Stimulated activated CD8-positive, alpha-beta memory T cell treated with anti-CD3 and anti-CD28 coated beads, Interleukin-12 subunit alpha, Interleukin-12 subunit beta, amount 100 ng/mL, for 24 hours (primary cell): ENCODE data around the gene MYBPHL.
"Not testable (repeated sequence)": the region's sequence is repeated elsewhere in the genome, so short reads cannot be mapped to it uniquely, and the experiment has no call there.

ENCODE experiments used
- DNase-seq: peaks from one replicate; pipeline ENCODE4 v3.0.0-alpha.2; 2020; ENCODE audit errors: extremely low read depth

MYBPHL gene

GRCh38 chr1:109307274-109308021 lies 637 bp upstream of the MYBPHL start:
- no peak for DNase-seq

- not testable (repeated sequence) for DNase-seq
These were observed 820 bp downstream of the MYBPHL start for GRCh38 chr1:109305991-109306390.

DNA sequence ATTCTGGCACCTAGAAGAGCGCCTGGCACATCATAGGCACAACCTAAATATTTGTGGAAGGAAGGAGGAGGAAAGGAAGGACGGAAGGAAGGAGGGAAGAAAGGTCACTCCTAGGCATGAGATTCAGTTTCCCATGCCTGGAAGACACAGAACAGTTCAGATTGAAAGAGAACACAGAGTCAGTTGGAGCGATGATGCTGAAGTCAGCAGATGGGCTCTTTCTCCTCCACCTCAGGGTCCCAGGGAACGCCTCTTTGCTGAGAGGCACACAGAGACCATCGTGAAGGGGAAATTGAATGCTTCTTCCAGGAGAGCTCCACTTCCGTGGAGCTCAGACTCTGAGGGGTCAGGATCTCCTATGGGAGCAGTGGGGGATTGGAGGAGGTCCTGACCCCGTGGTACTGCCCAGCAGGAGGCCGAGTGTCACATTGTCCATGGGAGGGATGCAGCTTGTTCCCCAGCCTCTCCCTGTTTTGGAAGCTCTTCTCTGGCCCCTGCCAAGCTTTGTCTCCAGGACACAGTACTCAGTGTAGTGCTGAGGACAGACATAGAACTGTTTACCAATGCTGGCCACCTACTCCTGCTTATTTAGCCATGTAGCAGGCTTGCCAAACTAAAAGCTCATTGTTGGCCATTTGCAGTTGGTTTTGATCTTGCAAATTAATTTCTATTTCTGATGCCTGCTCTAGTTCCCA lies 2.4 kb downstream of the MYBPHL start:
- DNase-seq, result no peak

DNA sequence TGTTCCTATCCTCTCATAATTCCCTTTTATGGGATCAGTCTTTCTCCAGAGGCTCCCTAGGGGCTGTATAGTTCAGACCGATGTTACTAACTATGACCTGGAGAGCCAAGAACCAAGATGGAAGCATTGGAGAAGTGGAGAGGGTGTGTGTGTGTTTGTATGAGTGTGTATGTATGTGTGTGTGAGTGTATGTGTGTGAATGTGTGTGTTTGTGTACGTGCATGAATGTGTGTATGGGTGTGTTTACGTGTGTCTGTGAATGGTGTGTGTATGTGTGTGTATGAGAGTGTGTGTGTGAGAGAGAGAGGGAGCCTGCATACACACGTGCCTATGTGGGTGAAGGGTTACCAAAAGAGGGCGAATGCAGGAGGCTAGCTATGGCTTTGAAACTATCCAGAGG lies 4.9 kb downstream of the MYBPHL start:
- DNase-seq, result no peak

DNA sequence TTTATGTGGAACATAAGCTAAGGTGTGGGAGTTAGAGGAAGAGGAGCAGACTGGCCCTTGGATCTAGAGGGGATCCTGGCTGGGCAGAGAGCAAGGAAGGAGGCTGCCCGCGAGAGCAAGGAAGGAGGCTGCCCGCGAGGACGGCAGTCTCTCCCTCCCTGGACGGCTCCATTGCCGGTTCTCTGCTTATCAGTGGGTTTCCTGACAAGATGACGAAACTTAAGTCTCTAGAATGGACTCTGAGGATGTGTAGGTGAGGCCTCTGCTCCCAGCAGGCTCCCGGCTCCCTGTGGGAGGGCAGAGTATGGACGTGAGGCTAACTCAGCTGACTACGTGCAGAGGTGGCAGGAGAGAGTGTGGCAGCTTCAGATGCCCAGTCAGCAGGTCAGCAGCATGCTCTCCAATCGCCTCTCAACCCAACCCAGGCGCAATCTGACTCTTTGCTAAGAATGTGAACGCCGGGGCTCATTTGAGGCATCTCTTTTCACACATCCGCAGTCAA lies 6.1 kb downstream of the MYBPHL start:
- no peak for DNase-seq

GRCh38 chr1:109299558-109300343 lies 7.1 kb downstream of the MYBPHL start:
- DNase-seq, result no peak

- no peak for DNase-seq
These were observed 7.9 kb downstream of the MYBPHL start for GRCh38 chr1:109298666-109299557.

DNA sequence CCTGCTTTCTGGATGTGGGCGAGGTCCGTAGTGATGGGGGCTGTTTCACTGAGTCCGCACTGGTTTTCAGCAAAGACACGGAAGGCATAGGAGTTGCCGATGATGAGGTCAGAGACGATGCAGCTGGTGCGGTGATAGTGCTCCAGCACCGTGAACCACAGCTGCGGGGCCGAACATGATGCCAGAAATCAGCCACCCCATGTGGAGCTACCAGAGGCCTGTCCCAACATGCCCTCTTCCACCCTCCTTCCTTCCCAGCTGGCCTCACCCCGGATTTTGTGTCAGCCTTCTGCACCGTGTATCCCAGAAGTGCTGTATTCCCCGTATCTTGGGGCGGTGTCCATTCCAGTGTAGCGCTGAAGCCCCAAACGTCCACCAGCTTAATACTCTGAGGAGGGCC lies 10.0 kb downstream of the MYBPHL start:
- no peak for DNase-seq

DNA sequence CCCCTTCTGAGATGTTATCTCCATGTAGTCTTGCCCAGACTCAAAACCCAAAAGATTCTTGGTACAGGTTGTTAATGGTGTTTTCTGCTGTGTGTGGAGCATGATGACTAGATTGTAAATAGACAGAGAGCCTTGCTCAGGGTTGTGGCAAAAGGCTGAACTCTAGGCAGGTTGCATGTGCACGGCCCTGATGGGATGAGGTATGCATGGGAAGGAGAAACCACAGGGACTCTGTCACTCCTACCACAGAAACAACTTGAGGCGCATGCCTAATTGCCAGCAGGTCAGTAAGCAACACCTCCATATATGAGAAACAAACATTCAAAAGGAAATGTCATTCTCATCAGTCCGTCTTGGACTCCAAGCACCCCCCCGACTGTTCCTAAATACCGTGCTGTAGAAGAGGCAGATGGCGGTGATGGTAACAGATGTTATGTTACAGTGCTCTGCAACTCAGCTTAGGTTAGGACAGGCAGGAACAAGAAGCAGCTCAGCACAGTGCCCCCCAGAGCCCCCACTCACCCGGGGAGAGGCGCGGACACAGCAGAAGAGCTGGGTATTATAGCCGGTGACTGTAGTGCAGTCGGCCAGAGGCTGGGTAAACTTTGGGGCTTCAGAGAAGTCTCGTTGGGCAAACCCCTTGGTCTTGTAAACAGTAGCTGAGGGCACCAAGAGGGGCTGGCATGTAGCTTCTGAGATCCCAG lies 10.9 kb downstream of the MYBPHL start:
- DNase-seq, result no peak

- no peak for DNase-seq
These were observed 12.3 kb downstream of the MYBPHL start for GRCh38 chr1:109294481-109294880.

DNA sequence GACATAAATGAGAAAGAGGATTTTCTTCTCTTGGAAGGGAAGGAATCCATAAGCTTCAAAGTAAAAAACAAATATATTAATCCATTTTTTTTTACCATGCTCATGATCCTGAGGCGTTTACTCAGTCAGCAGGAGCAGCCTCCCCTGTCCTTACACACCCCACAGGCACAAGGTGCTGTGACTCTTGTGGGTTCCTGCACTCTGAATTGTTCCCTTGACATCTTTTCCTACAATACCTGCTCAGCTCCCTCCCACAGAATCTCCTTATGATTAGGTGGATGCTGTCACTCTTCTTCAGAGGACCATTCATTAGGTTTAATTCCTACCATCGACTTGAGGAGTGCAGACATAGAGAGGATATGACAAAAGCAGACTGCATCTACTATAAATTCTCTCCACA lies 13.8 kb downstream of the MYBPHL start:
- no peak for DNase-seq

GRCh38 chr1:109292364-109292763 lies 14.4 kb downstream of the MYBPHL start:
- no peak for DNase-seq

- DNase-seq, result no peak
These were observed 15.8 kb downstream of the MYBPHL start for GRCh38 chr1:109290998-109291397.

DNA sequence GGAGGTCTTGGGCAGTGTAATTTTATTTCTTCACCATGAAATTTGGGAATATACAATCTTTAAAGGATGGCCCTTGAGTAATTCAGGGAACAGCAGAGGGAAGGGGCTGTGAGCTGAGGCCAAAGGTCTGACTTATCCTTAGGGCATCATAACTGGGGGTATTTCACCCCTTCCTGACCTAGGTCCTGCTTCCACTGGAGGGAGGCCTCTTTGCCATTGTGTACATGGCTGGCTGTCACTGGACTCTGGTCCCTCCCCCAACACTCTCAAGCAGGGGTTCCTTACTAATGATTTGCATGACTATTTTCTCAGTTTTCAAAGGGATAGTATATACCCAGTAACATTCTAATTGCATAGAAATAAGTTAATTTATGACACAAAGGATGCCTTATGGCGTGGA lies 16.7 kb downstream of the MYBPHL start:
- DNase-seq, result no peak

DNA sequence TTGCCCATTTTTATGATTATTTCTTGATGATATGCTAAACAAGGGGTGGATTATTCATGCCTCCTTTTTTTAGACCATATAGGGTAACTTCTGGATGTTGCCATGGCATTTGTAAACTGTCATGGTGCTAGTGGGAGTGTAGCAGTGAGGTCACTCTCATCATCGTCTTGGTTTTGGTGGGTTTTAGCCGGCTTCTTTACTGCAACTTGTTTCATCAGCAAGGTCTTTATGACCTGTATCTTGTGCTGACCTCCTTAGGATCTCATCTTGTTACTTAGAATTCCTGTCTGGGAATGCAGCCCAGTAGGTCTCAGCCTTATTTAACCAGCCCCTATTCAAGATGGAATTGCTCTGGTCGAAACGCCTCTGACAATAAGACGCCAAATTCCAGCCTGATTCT lies 20.0 kb downstream of the MYBPHL start:
- not testable (repeated sequence) for DNase-seq

GRCh38 chr1:109283748-109284600 lies 22.8 kb downstream of the MYBPHL start:
- DNase-seq, result no peak

GRCh38 chr1:109282952-109283747 lies 23.7 kb downstream of the MYBPHL start, which contains the start of gene PSRC1:
PSRC1 (minus strand) TSS chr1:109283145.
- DNase-seq, result peak; percentile 65

DNA sequence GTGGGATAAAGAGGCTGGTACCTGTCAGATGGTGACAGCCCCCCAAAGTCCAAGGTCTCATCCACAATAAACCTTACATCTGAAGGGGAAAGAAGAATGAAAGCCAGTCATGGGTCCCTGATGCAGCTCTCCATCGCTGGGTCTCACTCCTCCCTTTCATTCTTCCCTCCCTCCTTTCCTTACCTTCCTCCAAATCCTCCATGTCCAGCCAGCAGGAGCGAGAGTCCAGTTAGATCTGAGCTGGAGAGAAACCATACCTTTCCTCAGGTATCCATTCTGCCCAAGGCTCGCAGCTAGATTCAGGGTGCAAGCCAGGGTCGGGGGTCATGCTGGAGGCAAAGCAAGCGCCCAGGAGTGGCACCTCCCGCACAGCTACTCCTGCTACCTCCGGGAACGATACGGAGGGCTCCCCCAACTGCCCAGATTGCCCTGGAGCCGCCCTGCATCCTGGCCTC lies 24.3 kb downstream of the MYBPHL start:
- no peak for DNase-seq
